NCI-H748 (cell line): ENCODE data around the gene STK32C.
"Not testable (repeated sequence)": the region's sequence is repeated elsewhere in the genome, so short reads cannot be mapped to it uniquely, and the experiment has no call there.

Source experiments
- DNase-seq: peaks from one replicate; lab custom pipeline; 2025; ENCODE audit not compliant: unreplicated experiment; lab: John Stamatoyannopoulos, UW

STK32C gene

DNA sequence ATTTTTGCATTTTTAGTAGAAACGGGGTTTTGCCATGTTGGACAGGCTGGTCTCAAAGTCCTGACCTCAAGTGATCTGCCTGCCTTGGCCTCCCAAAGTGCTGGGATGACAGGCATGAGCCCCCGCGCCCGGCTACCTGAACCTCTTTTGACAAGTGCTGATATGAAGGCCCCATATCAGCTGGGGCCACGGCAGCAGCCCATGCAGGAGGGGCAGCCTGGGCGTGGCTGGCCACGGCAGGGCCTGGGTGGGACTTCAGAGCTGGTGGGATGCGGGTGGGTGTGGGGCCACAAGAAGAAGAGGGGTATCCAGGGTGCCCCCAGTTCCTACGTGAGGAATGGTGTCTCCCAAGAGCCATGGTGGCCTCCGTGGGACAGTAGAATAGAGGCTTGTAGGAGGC is 31.1 kb upstream of the STK32C start:
- DNase-seq: no peak

- DNase-seq: not testable (repeated sequence)
These were observed 30.1 kb upstream of the STK32C start for GRCh38 chr10:132337854-132338253.

DNA sequence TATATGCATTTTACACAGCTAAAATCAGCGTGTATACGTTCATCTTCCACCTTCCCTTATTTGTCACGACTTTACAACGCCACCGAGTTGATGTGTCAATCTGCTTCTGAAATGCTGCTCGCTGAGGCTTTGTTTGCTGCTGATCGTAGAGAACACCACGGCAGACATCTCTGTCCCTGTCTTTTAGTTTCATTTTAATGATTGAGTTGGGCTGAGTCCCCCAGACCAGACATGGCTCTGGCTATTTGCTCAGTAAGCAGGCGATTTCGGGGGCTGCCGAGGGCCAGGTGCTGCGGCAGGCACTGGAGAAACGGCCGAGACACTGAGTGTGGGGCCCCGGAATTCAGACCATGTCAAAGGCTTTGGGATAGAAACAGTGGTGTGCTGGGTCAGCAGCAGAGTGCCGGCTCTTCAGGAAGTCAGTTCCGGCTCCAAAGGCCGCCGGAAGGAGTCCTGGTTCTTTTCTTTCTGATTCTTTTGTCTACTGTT is 29.2 kb upstream of the STK32C start:
- no peak for DNase-seq

- no peak for DNase-seq
These were observed 28.5 kb upstream of the STK32C start for GRCh38 chr10:132336064-132336746.

DNA sequence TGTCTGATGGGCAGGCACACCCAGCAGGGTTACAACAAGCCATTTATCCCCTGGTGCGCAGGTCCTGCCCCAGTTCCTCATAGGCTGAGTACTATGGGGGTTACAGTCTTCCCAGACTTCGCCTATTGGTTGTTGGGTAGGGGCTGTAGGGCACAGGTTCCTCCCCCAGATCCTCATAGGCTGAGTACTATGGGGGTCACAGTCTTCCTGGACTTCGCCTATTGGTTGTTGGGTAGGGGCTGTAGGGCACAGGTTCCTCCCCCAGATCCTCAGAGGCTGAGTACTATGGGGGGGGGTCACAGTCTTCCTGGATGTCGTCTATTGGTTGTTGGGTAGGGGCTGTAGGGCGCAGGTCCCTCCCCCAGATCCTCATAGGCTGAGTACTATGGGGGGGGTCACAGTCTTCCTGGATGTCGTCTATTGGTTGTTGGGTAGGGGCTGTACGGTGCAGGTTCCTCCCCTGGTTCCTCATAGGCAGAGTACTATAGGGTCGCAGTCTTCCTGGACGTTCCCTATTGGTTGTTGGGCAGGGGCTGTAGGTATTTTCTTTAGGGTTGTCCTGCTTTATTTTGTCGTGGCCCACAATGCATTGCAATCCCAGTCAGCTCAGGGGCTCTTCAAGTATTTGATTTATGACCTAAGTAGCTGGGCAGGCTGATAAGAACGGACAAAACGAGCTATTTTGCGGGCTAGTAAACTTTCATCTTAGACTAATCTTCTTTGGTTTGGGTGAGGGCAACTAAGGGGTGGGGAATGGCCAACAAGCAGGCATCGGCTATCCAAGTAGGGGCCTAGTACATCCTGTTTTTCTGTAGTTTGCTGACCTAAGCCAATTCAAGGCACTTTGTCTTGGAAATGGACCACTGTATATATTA is 27.7 kb upstream of the STK32C start:
- no peak for DNase-seq

- no peak for DNase-seq
These were observed 27.0 kb upstream of the STK32C start for GRCh38 chr10:132334631-132335188.

DNA sequence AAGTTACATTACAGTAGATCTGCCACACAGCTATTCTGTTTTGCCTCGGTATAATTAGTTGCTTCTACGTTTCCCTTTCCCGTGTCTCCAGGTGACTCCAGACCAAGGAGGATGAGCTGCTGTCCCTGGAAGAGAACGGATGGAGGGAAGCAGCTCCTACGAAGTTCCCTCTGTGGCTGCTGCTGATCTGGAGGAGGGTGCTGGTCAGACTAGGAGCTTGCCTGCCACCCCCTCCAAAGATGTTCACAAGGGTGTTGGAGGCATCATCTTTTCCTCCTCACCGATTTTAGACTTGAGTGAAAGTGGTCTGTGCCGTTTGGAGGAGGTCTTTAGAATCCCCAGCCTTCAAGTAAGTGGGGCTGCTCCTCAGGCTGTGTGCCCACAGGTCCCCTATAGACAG is 25.6 kb upstream of the STK32C start:
- DNase-seq: no peak

GRCh38 chr10:132332433-132332754 is 24.6 kb upstream of the STK32C start:
- peak; percentile 48 for DNase-seq

GRCh38 chr10:132331601-132332432 is 24.1 kb upstream of the STK32C start, which contains the start of gene LRRC27:
Gene LRRC27, plus strand, starts transcription at chr10:132332193. Its CDS starts 1,332 bp downstream, at chr10:132333525.
- DNase-seq: peak; percentile 96

- no peak for DNase-seq
These were observed 22.7 kb upstream of the STK32C start for GRCh38 chr10:132330486-132330833.

- peak; percentile 29 for DNase-seq
These were observed 22.1 kb upstream of the STK32C start for GRCh38 chr10:132329565-132330485.

DNA sequence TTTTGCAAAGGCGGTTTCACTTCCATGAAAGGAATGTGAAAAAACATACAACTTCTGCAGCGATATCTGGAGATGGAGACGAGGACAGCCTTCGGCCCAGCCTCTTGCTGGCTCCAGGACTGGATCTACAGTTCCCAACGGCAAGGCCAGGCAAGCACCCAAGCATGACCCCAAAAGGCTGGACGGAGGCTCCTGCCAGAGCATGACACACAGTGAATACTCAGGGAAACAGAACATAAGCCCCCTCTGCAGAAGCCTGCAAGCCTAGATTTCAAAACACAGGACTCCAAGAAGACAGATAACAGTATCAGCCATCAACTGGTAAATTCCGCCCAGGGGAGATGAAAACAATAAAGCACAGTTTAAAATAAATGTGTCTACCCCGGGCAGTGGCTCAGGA is 21.0 kb upstream of the STK32C start:
- no peak for DNase-seq

DNA sequence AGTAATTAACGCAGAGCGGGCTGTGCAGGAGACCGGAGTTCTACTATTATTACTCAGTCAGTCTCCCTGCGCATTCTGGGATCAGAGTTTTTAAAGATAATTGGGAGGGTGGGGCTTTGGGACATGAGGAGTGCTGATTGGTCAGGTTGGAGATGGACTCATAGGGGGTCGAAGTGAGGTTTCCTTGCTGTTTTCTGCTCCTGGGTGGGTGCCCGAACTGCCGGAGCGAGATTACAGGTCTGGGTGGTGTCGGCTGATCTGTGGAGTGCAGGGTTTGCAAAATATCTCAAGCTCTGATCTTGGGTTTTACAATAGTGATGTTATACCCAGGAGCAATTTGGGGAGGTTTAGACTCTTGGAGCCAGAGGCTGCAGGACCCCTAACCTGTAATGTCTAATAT is 20.4 kb upstream of the STK32C start:
- no peak for DNase-seq

DNA sequence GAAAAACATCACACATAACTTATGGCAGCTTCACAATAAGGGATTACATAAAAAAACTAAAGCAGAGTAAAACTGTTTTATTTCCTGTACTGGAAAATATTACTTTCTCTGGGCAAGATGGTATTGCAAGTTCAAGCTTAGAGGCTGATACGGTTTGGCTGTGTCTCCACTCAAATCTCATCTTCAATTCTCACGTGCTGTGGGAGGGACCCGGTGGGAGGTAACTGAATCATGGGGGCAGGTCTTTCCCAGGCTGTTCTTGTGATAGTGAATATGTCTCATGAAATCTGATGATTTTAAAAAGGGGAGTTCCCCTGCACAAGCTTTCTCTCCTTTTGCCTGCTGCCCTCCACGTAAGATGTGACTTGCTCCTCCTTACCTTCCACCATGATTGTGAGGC is 19.2 kb upstream of the STK32C start:
- no peak for DNase-seq

DNA sequence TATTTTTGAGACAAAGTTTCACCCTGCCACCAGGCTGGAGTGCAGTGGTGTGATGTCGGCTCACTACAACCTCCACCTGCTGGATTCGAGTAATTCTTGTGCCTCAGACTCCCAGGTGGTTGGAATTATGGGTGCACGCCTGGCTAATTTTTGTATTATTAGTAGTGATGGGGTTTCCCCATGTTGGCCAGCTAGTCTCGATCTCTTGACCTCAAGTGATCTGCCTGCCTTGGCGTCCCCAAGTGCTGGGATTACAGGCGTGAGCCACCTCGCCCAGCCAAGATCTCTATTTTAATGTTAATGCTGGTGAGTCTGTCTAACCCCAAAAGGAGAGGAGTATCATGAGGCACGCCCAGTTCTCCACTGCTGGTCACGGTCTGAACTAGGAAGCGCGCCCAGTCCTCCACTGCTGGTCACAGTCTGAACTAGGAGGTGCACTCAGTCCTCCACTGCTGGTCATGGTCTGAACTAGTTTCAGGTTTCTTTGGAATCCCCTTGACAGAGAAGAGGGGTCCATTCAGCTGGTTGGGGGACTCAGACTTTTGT is 18.7 kb upstream of the STK32C start:
- DNase-seq: no peak

DNA sequence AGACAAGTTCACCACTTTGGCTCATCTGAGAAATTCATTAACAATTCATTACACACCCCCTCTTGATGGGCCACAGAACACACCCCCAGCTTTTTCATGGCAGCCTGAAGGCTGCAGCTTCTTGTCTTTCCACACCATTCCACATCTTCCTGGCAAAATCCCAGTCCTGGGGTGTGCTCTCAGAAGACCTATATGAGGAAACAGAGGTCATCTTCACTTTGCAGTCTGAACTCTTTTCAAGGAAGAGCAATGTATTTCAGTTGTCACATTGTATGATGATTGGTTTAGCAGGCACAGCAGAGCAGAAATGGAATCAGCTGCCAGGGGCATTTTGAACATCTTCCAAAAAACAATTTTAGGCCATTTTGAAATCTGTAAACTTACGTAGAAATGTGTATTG is 16.4 kb upstream of the STK32C start:
- DNase-seq: no peak

DNA sequence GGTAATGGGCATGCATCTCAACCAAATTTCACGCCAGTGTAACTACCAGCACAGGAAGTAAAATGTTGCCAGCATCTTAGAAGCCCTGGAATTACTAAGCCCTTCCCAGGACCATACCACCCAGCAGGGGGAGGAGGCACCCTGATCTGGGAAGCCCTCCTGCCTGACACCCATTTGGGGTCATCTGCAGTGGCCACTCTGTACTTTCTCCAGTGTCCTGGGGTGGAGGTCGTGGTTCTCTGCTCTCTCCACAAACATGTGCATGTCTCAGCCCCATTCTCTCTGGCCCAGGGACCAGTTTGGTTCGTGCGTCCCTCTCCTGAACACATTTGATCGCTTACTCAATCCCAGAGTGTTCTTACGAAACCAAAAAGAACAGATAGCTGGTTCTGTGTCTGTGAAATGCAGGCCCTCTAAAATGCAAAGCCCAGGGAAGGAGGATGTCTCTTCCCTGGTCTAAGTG is 14.9 kb upstream of the STK32C start:
- no peak for DNase-seq

DNA sequence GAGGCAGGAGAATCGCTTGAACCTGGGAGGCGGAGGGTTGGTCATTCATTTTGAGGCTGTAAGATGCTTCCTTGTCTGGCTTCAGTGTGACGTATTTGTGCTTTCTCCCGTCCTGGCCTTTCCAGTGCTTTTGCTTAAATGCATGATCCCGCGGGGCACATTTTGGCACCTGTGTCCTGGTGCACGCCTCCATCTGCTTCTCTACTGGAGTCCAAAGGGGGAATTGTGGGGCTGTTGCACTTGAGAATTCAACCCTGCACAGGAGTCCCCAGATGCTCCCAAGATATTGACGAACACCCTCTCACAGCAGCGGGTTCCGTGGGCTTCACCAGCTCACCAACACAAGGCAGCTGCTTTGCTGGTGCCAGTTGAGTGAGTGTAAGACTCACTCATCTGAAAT is 14.0 kb upstream of the STK32C start:
- no peak for DNase-seq

DNA sequence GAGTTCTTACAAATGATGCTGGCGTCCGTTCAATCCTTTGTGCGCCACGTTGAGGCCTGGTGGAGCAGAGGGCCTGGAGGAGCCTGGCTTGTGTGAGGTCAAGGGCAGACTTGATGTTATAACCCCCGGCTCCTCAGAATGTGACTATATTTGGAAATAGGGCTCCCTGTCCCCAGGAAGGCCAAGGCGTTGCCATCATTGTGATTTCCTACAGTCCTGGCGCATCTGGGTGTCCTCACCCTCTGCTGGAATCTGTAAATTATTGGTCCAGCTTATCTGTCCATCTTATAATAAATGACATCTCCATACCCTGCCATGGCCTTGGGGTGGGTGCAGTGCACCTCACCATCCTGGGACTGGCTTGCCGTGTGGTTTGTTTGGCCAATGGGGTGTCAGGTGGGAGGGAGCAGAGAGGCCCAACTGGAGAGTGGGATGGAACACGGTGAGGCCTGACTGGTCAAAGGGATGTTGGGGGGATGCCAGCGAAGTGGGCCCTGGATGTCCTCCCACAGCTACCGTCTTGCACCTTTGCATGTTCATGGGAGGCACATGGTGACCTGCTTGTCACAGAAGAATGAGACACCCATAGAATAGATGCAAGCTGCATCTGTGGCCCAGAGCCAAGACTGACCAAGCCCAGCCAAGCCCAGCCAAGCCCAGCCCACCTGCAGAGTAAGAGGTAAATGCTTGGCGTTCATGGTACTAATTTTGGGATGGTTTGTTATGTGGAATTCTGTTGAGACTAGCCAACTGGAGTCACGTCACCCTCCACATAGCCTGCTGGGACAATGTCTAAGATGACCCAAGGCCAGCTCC is 13.1 kb upstream of the STK32C start:
- DNase-seq: no peak
